Testis (tissue), 2 donors: ENCODE measurements around the gene FUNDC2.

Experiments used
- CTCF ChIP-seq, 3 experiments: fragments of 450-650 bp in 2 of 3; fragments of 200-600 bp in 1 of 3; sonication (generic) in 1 of 3; IDR thresholded peaks; one replicate each; pipeline ENCODE4 v1.5.1; 2016 to 2019; ENCODE audit warnings: antibody characterized with exemption in 3 of 3, mild to moderate bottlenecking in 2 of 3, moderate library complexity in 1 of 3
- POLR2A ChIP-seq: fragments of 450-650 bp; IDR thresholded peaks from one replicate; pipeline ENCODE4 v1.6.1; 2017; ENCODE audit warnings: antibody characterized with exemption, mild to moderate bottlenecking, moderate library complexity

DNA sequence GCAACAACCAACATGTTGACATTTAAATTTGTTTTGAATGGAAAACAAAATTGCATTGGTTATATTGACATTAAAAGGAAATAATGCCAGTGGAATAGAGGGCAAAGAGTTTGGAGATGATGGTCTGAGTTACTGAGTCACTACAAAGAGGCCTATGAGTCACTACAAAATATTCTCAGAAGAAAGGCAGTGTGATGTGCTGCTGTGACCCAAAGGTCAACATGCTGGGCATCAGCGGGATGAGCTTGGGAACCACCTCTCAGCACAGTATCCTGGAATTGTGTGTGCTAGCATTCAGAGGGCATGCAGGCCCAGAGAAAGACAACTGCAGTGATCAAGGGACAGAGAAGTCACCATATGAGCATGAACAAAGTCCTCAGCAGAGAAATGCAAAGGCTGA lies 41.5 kb downstream of the FUNDC2 start:
- no peak for TF ChIP-seq CTCF (IDR thresholded peaks at IDR 0.05)
- TF ChIP-seq POLR2A: no peak
